Ovary (tissue), 9 donors: Measurements from ENCODE around the gene TMEM176B. TPM values are rescaled to one million over a fixed set of nuclear protein-coding genes. Genes with fewer than 3 reads are reported as not detected.

ENCODE experiments used
- DNase-seq, 5 donors: peaks; one replicate each; pipeline ENCODE4 v3.0.0-alpha.2; 2019 to 2020
- H3K27ac ChIP-seq, 2 donors: fragments of 200-600 bp; one replicate each; pipeline versions ENCODE4 v1.5.1 to v1.8.0; 2019 to 2022
- H3K27me3 ChIP-seq: fragments of 200-600 bp; one replicate; pipeline ENCODE4 v1.8.0; 2022
- H3K36me3 ChIP-seq: fragments of 200-600 bp; sonication (generic); one replicate; pipeline ENCODE4 v1.5.1; 2019
- H3K4me1 ChIP-seq: one replicate; pipeline ENCODE4 v1.8.1; 2013; ENCODE audit warnings: mild to moderate bottlenecking, moderate library complexity; ENCODE audit not compliant: insufficient read depth
- H3K4me3 ChIP-seq: fragments of 200-600 bp; sonication (generic); one replicate; pipeline ENCODE4 v1.5.1; 2017
- H3K9me3 ChIP-seq, 2 donors: fragments of 200-600 bp in 1 of 2; sonication (generic) in 1 of 2; one replicate each; pipeline versions ENCODE4 v1.5.1 to v1.8.1; 2013 to 2019; ENCODE audit warnings: mild to moderate bottlenecking in 1 of 2, moderate library complexity in 1 of 2
- CTCF ChIP-seq, 3 donors: fragments of 450-650 bp in 2 of 3; fragments of 200-600 bp in 1 of 3; IDR thresholded peaks; one replicate each; pipeline versions ENCODE4 v1.5.1 to v1.8.0; 2016 to 2022; ENCODE audit warnings: antibody characterized with exemption in 3 of 3, mild to moderate bottlenecking in 1 of 3
- EP300 ChIP-seq: sonication (generic); formaldehyde crosslinking; IDR thresholded peaks from one replicate; pipeline ENCODE4 v1.6.1; 2017; ENCODE audit warnings: antibody characterized with exemption
- POLR2A ChIP-seq: fragments of 450-650 bp; IDR thresholded peaks from one replicate; pipeline ENCODE4 v1.6.1; 2017; ENCODE audit warnings: antibody characterized with exemption, mild to moderate bottlenecking, moderate library complexity
- WGBS, 3 donors: extraction: QIAGEN DNeasy Blood & Tissue Kit in 1 of 3; methylation state at CpG; one replicate each; pipeline versions ENCODE4 v1.1.5 to v1.1.7; 2013 to 2017; 5-methylcytosine and 5-hydroxymethylcytosine counted together
- intact Hi-C, 4 donors: fragments of 100-400 bp; cut with DNase I; formaldehyde crosslinking; loops; one replicate each; pipeline versions ENCODE4 v1.11.0 to v1.15.1; 2022 to 2023
- polyA plus RNA-seq, 2 donors: library from polyadenylated mRNA; stranded (reverse); fragments of 200-250 nt in 1 of 2; fragments of 350-450 nt in 1 of 2; fragmentation: Illumina TruSeq in 1 of 2; extraction: RNeasy Lipid Tissue Mini Kit (QIAGEN cat#74804) in 1 of 2; gene quantifications; one replicate each; pipeline ENCODE4 v1.2.3, GENCODE V29; 2013 to 2014
- total RNA-seq, 7 donors: library from RNA; depleted of rRNA in 2 of 7; stranded (reverse); fragments of >200 nt in 2 of 7; fragmentation: NEBNext Ultra II Directional in 3 of 7; extraction: Animal tissue kit (Norgen Biotek cat#: 25700) in 3 of 7; gene quantifications; one replicate each; pipeline versions ENCODE4 v1.1.0 to v1.2.4, GENCODE V29; 2016 to 2023
- donor health status: DM: no; HTN: no; CAD: no; lungs with moderate emphysema.
- donor health status: DM: no; HTN: no; CAD: no.
- donor health status: Bipolar disorder and iron deficiency.
- donor health status: DM: yes; HTN: yes; CAD: no.
- donor health status: DM: no; HTN: no; CAD: no.
- donor health status: DM: yes; HTN: yes; CAD: no.

TMEM176B gene
- total and polyA plus RNA-seq, 9 donors = 86.7 to 145 (median 131) TPM

GRCh38 chr7:150754951-150755350 is 45.2 kb downstream of the TMEM176B start:
- no peak overlapping the region for H3K27ac ChIP-seq
- peaks cover 2% of the 10 kb centered on the region for H3K4me1 ChIP-seq
- H3K36me3 ChIP-seq = no peaks in the 10 kb centered on the region
- DNase-seq = no peak
- H3K27me3 ChIP-seq = no peaks in the 10 kb centered on the region
- no peak overlapping the region for H3K4me3 ChIP-seq
- intact Hi-C loops = no loop called here
- TF ChIP-seq CTCF (IDR thresholded peaks at IDR 0.05) (no peak), EP300 (no peak), POLR2A (no peak)
- no peaks in the 10 kb centered on the region for H3K9me3 ChIP-seq

- DNase-seq = no peak
- no peaks in the 10 kb centered on the region for H3K27me3 ChIP-seq
- intact Hi-C loops = no loop called here
- H3K27ac ChIP-seq = no peak overlapping the region
- H3K36me3 ChIP-seq = no peaks in the 10 kb centered on the region
- no peaks in the 10 kb centered on the region for H3K9me3 ChIP-seq
- H3K4me1 ChIP-seq = peaks cover 2% of the 10 kb centered on the region
- WGBS, 3 donors = 26 to 40% (median 38%) methylated on average over 3 of the region's 3 CpGs
- no peak overlapping the region for H3K4me3 ChIP-seq
- no peak for TF ChIP-seq CTCF (IDR thresholded peaks at IDR 0.05)
- no peak for TF ChIP-seq POLR2A
- no peak for TF ChIP-seq EP300
These were observed 46.1 kb downstream of the TMEM176B start for GRCh38 chr7:150753826-150754603.

GRCh38 chr7:150753239-150753638 is 46.9 kb downstream of the TMEM176B start:
- Histone ChIP-seq H3K4me1 (peaks cover 2% of the 10 kb centered on the region), H3K4me3 (no peak overlapping the region), H3K9me3 (no peaks in the 10 kb centered on the region), H3K36me3 (no peaks in the 10 kb centered on the region), H3K27me3 (no peaks in the 10 kb centered on the region), H3K27ac (no peak overlapping the region)
- TF ChIP-seq EP300 (no peak), CTCF (IDR thresholded peaks at IDR 0.05) (no peak), POLR2A (no peak)
- intact Hi-C loops = no loop called here
- 73 to 77% (median 73%) methylated on average over 6 of the region's 6 CpGs for WGBS, 3 donors
- no peak for DNase-seq

- Histone ChIP-seq H3K36me3 (no peaks in the 10 kb centered on the region), H3K27me3 (no peaks in the 10 kb centered on the region), H3K4me3 (no peak overlapping the region), H3K27ac (no peak overlapping the region), H3K4me1 (peaks cover 2% of the 10 kb centered on the region), H3K9me3 (no peaks in the 10 kb centered on the region)
- TF ChIP-seq CTCF (IDR thresholded peaks at IDR 0.05) (no peak), EP300 (no peak), POLR2A (no peak)
- intact Hi-C loops = no loop called here
- WGBS, 3 donors = 40 to 48% (median 43%) methylated on average over 2 of the region's 2 CpGs
- DNase-seq = no peak
These were observed 48.5 kb downstream of the TMEM176B start for GRCh38 chr7:150751702-150752101.
